Central memory CD4-positive, alpha-beta T cell (primary cell): ENCODE data around the gene CFAP92.
A peak's percentile ranks its signal among the peaks of the same experiment; 100 is the strongest.

Experiments
- DNase-seq: peaks from one replicate; pipeline ENCODE4 v3.0.0; 2022

CFAP92 gene

DNA sequence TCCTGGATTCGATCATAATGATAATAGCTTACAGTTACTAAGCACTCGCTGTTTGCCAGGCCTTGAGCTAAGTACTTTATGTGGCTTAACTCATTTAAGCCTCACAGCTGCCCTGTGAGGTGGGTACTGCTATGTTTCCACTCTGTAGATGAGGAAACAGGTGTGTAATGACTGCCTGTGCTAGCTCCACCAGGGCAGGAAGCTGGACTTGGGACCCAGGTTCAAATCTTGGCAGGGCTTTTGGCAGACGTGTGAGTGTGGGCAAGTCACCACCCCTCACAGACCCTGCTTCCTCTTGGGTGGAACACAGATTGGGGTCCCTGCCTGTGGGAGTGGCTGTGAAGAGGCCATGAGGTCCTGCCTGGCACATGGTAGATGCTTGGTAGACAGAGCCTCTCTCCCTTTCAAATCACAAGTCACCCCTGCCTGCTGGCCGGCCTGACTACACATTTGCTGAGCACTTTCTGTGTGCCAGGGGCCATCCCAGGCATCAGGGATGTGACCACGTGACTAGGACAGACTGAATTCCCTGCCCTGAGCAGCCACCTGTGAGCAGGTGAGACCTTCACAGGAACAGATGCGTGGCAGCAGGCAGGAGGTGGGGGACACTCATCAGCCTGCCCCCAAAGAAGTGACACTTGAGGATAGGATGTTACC lies 10.9 kb upstream of the CFAP92 start:
- DNase-seq, result no peak

GRCh38 chr3:129003578-129004112 lies 9.8 kb upstream of the CFAP92 start:
- peak; percentile 54 for DNase-seq

DNA sequence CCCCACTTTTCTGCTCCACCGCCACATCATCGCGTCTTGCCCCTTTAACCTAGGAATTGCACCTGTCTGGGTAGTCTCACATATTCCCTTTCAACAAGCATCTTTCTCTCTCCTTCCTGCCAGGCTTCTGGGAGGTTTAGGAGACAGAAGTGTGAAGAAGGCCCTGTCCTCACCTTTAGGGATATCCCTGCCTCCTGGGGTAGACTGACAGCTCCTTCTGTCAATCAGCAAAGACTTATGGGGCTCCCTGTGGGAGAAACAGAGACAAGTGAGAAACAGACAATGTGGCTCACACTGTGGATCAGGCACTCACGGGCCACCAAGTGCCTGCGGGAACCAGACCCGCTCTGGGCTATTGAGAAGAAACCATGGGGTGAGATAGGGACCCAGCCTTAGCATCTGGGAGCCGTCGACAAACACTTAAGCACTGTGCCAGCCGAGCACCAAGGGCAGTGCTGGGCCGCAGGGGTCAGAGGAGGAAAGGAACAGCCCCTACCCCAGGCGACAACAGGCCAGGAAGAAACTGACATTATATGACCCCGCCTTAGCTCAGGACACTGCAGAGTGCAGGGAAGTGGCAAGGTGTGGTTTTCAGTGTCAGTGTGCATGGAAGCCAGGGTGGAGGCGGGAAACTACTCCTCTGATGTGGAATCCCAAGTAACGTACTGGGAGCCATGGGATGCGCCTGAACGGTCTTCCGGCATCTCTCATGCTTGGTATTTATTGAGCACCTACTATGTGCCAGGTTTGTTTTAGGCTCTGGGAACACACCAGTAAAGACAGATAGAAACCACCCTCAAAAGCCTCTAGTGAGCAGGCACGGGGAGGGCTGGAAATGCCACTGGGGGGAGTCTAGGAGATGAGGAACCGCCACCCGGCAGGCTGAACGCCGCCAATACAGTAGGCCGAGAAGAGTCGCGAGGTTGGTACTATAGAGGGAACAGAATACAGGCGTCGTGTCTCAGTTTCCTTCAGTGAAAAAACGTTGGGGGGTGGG lies 9.0 kb upstream of the CFAP92 start:
- DNase-seq, result no peak

- no peak for DNase-seq
Measured at GRCh38 chr3:129001806-129002572, 8.1 kb upstream of the CFAP92 start.

DNA sequence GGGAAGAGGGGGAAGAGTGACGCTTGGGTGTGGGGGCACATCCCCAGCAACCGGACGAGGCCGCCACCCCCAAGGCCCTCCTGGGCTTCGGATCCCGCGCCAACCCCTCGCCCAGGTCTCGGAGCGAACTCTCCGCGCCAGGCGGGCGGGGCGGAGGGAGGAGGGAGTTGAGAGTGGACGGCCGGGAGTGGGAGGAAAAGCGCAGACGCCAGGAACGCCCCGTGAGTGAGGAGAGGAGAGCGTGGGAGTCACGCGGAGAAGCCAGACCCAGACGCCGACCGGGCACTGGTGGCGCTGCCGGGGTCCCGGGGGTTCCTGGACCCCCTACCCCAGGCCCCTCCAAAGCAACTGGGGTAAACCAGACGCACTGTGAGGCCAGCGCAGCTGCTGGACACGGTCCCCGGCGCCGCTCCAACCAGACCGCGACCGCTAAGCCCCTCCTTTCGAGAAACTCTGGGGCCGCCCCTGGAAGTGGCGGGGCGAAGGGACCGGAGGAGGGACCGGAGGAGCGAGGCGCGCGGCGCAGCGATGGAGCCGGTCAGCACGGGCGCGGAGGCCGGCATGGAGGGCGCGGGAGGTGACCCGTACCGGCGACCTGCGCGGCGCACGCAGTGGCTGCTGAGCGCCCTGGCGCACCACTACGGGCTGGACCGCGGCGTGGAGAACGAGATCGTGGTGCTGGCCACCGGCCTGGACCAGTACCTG lies 7.4 kb upstream of the CFAP92 start, which contains the start of gene EFCC1:
TSS of gene EFCC1 (plus strand) at position 204 of the 705 bp plus-strand sequence. CDS start at position 529, 325 bp downstream.
- no peak for DNase-seq

DNA sequence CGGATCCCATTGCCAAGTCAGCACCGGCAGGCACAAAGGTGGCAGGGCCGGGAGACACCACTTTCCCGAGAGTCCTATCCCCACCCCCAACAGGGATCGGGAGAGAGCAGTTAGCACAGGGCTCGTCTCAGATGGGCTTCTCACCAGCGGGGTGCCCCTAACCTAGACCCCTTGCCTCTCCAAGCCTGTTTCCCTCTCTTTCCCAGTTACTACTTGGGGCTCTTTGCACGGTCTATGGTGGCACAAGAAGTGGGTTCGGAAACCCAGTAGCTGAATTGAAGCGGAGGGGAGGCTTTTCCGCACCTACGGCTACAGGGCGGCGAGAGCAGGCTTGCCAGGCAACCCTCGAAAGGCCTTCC lies 6.8 kb upstream of the CFAP92 start:
- DNase-seq, result no peak

- DNase-seq, result no peak
Measured at GRCh38 chr3:128999102-128999501, 5.2 kb upstream of the CFAP92 start.

- DNase-seq, result no peak
Measured at GRCh38 chr3:128998561-128998960, 4.7 kb upstream of the CFAP92 start.

- no peak for DNase-seq
Measured at GRCh38 chr3:128997486-128998133, 3.7 kb upstream of the CFAP92 start.

- DNase-seq, result no peak
Measured at GRCh38 chr3:128996726-128997125, 2.9 kb upstream of the CFAP92 start.

GRCh38 chr3:128996200-128996599 lies 2.3 kb upstream of the CFAP92 start:
- DNase-seq, result no peak

DNA sequence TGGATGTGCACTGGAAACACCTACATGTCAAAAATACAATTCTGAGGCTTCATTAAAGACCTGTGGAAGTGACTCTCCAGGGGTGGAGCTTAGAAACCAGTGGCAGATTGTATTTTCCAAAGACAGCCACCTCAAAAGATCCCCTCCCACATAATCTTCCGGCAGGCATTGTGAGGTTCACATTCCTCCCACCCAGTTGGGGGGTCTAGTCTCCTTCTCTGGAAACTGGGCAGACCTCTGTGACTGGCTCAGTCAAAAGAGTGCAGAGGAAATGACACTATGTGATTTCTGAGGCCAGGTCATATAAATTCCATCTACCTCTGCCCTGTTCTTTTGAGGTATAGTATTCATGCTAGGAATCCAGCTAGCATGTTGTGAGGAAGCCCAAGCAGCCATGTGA lies 1.9 kb upstream of the CFAP92 start:
- DNase-seq, result no peak

DNA sequence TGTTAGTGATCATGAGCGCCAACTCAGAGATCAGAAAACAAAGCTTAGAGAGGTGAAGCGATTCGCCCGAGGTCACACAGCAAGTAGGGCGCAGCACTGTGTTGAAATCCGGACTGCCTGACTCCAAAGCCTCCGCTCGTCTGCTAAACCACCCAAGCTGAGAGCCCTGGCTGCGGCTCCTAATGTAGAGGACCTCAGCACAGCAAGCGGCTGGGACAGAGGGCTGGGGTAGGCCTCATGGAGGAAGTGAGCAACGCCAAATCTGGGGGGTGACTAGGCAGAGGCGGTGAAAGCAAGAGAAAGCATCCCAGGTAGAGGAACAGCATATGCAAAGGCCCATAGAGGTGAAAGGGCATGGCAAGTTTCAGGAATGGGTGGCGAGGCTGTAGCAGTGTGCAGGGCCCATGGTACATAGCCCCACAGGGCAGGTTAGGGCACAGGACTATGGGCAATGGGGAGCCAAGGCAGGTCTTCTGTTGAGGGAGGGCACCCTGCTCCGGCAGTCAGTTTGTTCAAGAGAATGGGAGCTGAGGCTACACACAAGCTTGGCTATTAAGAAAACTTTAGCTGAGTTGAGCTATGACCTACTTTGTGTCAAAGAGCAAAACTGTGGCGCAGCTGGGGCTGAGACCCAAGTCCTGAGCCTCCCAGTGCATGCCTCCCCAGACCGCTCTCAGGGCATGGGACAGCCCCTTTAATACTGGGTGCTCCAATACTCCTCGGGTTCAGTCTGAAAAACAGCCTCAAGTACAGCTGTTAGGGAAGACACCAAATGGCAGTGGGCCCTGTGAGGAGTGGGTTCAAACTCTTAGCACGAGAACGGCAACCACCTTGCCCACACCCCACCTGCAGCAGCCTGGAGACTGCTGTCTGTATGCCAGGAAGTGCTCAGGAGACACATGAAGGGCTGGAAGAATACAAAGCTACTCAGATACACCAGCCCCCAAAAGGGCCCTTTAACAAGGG lies 988 bp upstream of the CFAP92 start:
- no peak for DNase-seq

- DNase-seq, result no peak
Measured at GRCh38 chr3:128994173-128994512, 267 bp upstream of the CFAP92 start.

- DNase-seq, result no peak
Measured at GRCh38 chr3:128992926-128993460, 883 bp downstream of the CFAP92 start.

DNA sequence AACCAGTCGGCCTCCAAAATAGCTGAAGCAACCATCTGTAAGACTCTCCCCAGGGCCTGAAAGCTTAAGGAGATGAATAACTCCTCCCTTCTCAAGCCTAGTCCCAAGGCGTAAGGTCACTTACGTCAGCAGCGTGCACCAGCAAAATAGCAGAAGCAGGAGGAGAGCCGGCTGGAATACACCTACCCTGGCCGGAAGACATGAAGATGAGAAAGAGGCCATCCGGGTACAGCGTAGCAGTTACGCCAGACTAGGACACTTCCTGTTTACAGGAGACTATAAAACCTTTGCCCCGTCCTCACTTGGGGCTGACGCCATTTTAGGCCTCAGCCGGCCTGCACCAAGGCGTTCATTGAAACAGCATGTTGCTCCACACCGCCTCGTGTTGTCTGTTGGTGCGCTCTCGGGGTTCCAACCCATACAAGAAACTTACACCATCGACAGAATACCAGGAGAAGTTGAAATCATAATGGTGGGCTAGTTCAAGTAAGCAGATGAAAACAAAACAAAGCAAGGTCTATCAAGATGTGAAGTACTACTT lies 2.5 kb downstream of the CFAP92 start:
- DNase-seq, result no peak

- DNase-seq, result no peak
Measured at GRCh38 chr3:128988286-128988685, 5.6 kb downstream of the CFAP92 start.

GRCh38 chr3:128987302-128988100 lies 6.4 kb downstream of the CFAP92 start:
- no peak for DNase-seq

DNA sequence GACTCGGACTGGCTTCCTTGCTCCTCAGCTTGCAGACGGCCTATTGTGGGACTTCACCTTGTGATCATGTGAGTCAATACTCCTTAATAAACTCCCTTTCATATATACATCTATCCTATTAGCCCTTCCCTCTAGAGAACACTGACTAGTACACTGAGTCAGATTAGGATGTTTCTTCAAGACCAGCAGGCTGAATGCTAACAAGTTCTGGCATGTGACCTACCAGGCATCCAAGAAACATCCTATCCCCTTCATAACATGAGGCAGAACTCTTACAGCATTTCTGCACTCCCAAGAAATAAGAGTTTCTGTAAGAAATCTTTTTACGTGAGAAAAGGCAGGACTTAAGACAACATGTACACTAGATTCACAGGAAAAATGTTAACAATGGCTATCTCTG lies 9.3 kb downstream of the CFAP92 start:
- DNase-seq, result no peak
